Effector CD4-positive, alpha-beta T cell (primary cell): Measurements from ENCODE around the gene PSMB11. TPM values are rescaled to one million over a fixed set of nuclear protein-coding genes. Genes with fewer than 3 reads are reported as not detected.
"Not testable (repeated sequence)": the region's sequence is repeated elsewhere in the genome, so short reads cannot be mapped to it uniquely, and the experiment has no call there.

Experiments
- DNase-seq: peaks from one replicate; pipeline ENCODE4 v3.0.0-alpha.2; 2020
- total RNA-seq: gene quantifications from one replicate; lab custom pipeline; 2026; lab: John Stamatoyannopoulos, UW

The PSMB11 gene, protein sequence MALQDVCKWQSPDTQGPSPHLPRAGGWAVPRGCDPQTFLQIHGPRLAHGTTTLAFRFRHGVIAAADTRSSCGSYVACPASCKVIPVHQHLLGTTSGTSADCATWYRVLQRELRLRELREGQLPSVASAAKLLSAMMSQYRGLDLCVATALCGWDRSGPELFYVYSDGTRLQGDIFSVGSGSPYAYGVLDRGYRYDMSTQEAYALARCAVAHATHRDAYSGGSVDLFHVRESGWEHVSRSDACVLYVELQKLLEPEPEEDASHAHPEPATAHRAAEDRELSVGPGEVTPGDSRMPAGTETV
- not detected for total RNA-seq

DNA sequence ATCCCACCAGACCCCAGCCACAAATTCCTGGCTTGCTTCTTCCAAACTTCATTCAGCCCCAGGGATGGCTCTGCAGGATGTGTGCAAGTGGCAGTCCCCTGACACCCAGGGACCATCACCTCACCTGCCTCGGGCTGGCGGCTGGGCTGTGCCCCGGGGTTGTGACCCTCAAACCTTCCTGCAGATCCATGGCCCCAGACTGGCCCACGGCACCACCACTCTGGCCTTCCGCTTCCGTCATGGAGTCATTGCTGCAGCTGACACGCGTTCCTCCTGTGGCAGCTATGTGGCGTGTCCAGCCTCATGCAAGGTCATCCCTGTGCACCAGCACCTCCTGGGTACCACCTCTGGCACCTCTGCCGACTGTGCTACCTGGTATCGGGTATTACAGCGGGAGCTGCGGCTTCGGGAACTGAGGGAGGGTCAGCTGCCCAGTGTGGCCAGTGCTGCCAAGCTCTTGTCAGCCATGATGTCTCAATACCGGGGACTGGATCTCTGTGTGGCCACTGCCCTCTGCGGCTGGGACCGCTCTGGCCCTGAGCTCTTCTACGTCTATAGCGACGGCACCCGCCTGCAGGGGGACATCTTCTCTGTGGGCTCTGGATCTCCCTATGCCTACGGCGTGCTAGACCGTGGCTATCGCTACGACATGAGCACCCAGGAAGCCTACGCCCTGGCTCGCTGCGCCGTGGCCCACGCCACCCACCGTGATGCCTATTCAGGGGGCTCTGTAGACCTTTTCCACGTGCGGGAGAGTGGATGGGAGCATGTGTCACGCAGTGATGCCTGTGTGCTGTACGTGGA is at the start of gene PSMB11:
Gene PSMB11 (plus strand): TSS at position 51 of the 804 bp plus-strand sequence. CDS start 14 bp downstream, at position 65.
- DNase-seq: no peak

DNA sequence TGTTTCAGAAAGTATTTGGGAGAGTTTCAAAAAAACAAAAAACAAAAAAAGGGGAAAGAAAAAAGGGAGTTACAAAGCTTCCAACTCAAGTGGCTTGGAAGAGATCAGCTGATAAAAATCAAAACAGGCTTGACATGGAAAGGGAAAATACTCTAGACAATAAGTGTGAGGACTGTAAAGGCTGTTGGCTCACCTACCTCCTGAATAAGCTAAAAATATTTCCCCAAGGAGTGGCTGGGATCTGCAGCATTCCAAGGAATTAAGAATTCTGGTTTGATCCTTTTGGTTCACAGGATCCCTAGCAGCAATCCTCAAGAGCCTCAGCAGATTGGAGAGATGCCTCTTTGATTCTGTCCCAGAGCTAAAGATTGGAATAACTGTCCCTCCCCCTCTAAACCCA is 48.5 kb upstream of the PSMB11 start:
- DNase-seq: no peak

DNA sequence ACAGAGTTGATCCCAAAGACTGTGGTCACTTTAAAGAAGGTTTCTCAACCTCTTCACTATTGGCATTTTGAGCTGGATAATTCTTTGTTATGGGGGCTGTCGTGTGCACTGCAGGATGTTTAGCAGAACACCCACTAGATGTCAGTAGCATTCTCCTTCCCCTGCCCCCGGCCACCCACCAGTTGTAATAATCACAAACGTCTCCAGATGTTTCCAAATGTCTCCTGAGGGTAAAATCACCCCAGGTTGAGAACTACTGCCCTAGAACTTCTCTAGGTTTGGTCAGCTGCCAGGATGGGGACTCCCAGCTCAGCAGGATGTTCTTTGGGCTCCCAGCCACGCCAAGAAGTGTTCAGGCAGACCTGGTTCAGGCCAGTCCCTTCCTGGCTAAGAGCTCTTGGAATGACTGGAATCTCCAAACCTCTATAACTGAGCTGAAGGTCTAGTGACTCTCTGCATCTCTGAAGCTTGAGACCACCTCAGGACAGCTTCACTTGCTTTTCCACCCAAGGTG is 47.2 kb upstream of the PSMB11 start:
- DNase-seq: no peak

DNA sequence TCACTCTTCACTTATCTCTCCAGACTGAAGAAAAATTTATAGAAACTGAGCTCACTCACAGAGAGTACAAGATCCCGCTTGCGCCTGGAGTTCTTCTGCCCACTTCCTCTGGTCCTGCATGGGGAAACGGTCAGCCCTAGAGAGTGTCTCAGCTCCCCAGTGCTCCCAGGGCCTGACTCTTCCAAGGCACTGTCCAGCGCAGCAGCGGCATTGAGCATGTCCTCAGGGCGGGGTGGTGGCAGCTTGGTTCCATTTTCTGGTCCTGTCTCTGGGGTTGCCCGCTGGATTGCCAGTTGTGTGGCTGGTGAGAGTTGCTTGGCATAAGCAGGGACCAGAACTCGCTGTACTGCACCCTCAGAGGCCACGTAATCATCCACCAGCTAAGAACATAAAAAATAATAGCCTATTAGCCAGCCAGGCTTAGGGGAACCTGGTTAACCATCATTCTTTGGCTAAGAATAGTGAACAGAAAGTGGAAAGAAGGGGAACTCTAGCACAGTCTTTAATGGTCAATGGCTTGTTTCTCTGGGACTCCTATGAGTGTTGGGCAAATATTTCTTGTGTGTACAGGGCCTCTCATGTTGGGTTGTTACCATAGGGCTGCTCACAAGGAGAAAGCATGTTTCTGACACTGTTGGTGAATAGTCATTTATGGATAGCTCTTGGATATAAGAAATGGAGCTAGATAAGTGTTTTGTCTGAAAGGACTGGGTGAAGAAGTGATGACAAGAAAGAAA is 46.0 kb upstream of the PSMB11 start:
- DNase-seq: no peak

DNA sequence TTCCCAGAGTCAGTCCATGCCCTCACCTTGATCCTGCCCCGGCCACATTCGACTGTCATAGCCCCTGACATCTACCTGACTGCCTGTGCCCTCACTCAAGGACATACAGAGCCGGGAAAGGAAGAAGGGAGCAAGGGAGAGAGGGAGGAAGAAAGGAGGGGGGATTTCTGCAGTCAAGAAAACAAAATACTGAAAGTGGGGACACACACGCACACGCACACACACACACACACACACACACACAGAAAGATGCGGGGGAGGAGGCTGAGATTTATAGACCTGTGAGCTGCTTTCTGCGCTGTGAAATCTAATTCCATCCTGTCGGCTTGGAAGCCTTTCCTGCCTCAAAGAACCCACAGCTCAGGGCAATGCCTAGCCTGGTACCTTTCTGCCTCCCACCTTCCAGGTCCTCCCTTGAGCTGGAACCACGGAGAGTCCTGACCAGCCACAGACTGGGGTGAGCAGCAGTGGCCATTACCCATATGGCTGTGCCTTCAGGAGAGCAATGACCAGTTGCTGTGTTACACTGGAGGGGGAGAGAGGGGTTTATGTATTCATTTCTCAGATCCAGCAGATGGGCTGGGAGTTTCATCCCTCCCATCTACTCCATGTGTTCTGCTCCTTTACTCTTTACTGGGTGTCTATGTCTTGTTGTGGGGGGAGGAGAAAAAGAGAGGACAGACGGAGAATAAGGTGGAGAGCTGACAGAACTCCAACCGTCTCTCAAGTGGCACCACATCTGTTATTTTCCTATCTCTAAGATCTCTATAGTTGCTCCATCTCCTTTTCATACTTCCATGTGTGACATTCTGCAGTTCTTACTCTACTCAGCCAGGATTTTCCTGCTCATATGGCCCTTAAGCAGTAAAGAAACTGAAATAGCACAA is 45.0 kb upstream of the PSMB11 start:
- no peak for DNase-seq

DNA sequence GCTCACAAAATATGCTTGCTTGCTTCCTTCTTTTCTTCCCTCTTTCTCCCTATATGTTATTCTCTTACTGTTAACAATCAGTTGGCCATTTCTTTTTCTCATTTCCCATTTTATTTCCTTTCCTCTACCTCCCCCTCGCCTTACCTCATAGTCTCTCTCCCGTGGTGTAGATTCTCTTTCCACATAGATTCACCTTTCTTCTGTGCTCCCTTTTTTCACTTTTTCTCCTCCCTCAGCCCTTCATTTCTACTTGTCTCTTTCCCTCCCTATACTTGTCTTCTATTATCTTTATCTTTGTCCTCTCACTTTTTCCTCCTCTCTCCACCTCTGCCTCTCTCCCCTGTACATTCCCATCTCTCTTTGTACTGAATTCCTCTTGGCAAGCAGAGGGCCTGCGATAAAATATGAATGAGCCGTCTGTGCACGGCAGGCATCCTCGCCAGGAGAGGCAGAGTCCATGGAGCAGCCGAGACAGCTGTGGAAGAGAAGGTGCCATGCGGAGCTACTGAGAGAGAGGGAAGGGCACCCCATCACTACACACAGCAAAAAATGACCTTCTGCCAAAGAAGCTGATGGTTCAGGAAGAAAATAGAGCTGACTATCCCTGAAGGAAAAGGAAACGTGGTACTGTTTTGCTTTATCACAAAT is 44.2 kb upstream of the PSMB11 start:
- DNase-seq: no peak

DNA sequence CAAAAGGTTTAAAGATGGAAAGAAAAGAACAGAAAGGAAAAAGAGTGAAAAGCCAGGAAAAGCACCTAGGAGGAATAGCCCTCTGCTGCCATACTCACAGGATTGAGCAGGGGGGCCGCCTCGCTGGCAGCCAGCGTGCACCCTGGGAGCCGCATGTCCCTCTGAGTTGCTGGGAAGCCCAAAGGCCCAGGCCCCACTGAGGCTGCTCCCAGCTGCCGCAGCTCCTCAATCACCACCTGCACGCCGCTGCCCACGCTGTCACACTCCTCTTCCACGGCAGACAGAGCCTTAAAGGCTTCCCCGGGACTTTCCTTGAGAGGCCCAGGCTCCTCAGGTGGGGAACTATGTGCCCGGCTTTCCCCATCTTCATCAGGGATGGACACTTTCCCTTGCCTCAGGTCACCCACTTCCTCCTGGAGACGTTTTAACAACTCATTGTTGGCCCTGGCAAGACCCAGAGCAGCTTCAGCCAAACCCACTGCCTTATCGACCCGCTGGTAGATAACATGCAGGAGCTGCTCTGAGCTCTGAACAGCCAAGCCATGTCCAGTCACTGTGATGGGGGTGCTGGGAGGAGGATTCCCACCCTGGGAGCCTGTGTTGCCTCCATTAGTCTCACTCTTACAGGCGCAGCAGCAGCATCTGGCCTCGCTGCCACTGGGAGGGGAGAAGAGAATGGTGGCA is 43.5 kb upstream of the PSMB11 start:
- DNase-seq: no peak

DNA sequence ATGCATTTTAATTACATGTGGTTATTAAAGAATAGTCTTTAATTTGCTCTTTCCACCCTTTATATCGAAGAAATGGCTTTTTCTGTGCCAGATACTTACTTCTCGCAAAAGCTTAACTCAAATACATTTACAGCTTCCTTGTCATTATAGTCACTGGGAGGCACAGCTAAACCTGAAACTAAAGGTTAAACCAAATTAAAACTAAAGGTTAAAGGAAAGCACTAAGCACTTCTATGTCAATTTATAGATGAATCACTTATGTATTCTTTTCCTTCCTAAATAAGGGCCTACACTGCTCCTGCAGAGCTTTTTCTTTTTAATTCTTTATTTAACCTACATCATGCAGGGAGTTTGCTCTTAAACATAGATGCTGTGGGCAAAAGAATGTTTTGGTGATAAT is 41.2 kb upstream of the PSMB11 start:
- DNase-seq: no peak

DNA sequence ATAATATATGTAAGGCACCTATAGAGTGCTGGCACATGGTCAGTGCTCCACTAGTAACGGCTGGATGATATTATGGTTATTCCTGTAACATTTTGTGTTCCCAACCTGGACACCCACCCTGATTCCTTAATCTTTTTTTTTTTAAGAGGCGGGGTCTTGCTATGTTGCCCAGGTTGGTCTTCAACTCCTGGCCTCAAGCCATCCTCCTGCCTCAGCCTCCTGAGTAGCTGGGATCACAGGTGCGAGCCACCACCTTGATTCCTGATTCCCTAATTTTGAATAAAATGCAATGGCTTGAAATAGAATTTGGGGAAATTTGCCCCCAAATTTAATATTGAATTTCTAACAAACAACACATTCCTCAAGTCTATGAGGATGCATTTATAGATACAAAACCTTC is 39.4 kb upstream of the PSMB11 start:
- no peak for DNase-seq

DNA sequence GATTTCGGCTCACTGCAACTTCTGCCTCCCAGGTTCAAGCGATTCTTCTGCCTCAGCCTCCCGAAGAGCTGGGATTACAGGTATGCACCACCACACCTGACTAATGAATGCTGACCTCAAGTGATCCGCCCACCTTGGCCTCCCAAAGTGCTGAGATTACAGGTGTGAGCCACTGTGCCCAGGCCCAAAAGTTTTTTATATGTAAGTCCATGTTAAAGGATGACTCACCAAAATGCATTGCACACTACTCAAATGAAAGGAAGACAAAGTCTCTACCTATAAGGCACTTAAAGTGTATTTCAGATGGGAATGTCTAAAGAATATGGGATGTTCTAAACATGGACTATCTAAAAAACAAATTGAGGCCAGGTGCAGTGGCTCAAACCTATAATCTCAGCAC is 37.7 kb upstream of the PSMB11 start:
- not testable (repeated sequence) for DNase-seq

DNA sequence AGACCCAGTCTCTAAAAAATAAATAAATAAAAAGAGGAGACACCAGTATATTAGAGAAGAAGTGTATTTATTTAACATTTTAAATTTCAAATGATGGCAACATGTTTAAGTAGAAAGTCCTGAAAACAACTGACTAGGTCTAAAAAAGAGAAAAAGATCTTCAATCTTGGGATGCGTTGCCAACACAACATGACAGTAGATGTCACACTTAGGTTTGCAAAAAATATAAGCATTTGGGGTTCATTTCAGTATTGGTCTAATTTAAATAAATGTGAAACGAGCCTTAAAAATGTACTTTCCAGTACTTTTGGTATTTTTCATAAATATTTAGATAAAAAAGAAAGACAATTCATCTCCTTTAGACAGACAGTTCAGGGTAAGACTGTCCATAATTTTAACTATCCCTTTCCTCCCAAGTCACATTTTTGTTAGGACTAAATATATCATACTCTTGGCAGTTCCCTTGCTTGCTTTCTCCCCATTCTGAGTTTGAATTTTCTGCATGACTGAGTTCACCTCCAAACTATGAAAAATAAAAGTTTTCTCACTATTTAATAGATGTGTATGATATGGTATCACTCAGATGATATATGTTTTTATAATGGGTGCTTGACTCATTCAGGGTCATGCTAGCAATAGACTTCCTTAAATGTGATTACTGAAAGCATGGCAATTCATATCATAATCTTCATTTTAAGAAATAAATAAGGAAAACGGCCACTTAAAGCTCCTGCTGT is 36.4 kb upstream of the PSMB11 start:
- no peak for DNase-seq

DNA sequence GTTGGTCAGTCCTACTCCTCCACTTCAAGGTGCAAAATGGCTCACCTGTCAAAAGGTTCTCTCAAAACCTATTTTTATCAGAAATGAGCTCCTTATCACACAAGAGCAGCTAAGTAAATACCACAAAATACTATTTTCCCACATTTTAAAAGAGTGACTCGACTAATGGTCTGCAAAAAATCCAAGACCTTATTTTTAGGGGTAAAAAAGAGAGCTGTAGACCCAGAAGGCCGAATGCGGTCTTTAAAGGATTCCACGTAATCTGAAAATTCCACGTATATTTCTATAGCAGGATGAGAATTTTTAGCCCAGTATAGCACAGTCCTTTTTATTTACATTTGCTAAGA is 35.9 kb upstream of the PSMB11 start:
- DNase-seq: no peak

DNA sequence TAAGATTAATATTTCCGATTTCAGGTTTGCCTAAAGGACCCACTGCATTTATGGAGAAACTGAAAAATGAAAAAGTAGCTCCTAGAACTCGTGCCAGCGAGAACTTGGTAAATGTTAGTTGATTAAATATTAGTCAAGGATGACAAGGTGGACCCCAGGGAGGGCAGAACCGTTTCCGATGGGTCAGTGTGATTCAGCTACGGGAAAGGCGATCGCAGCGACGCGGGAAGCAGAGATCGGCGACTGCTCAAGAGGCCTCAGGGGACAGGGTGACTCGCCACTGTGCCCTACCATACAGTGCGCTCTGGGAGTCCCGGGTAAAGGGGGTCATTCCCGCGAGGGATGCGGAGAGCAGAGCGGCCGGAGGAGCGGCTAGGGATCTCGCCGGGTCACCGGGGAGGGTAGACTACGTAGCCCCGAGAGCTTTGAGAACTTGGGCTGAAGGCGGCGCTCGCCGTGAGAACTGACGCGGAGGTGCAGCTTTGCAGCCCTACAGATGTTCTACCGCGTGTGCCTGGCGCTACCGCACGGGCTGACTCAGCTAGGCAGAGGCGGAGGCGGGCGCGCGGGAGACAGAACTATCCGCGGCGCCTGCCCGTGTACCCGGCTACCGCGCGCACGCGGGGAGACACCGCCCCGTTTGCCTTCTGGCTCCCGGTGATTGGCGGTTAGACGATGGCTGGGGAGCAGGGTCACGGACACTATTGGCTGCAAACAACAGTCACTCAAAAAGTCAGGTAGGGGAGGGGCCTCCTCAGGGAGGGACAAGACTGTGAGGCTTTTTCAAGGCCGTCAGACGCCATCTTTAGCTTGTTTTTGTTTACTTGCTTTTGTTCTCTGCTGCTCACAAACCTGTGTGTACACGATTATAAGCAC is 35.2 kb upstream of the PSMB11 start:
- peak; percentile 96 for DNase-seq

DNA sequence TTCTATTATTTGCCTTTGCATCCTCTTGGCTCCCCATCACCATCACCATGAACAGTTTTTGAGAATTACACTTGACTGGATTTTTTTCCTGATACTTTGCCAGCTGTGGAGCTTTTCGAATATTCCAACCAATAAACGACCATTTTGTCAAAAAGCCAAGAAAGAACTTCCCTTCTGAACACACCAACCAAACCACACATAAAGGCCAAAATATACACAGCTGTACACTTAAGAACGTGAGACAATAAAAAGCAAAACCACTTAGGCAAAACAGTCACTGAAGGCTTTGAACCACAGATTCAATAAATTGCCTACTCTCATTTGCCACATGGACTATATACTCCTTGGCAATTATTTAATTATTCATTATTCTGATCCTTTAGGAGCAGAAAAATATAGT is 33.2 kb upstream of the PSMB11 start:
- DNase-seq: no peak

DNA sequence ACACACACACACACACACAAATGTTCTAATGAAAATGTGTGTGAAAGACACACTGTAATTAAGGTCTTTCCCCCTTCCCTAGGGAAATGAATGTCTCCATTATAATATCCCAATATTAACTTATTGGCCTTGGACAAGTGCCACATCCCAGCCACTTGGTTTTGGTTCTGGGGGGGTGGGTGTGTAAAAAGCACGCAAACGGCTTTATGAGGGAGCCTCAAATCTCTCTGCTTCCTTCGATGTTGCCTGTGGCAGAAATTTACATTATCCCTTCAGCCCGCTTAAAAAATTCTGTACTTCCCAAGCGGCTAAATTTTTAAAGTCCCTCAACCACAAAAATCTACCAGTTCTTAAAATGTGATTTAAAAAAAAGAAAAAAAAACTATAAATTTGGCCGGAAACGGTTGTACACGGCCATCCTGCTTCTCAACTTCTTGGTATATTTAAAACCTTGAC is 32.5 kb upstream of the PSMB11 start:
- DNase-seq: no peak

DNA sequence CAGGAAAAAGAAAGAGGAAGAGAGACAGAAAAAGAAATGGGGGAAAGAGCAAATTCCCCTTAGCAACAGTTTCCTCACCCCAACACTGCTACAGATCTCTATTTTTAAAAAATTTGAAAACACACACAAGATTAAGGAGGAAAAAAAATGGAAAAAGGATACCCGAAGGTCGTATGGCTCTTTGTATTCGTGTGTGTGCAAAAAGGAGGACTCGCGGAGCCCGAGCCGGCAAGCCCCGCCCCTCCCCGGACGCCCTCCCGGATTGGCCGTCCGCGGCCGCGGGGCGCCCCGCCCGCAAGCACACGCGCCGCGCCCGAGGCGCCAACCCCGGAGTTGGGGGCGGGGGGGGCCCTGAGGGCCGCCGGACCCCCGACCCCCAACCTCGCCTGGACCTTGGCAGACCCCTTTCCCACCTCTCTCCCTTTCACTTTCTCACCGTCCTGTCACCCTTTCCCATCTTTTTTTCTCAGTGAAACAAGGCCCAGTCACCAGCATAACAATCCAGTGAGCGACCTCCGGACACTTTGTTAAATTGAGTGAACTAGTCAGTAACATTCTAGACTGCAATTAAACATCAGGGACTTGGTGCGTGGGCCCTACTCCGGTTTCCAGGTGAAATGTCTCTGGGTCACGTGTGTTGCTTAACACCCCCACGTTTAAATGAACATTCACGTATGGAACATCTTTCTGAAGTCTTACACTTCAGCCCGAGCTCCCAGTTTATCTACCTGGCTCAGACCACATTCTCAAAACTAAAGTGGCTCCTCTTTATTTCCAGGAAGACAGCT is 31.9 kb upstream of the PSMB11 start, which contains the start of gene C14orf93:
Gene C14orf93 (minus strand): TSS at position 205 of the 788 bp plus-strand sequence. CDS start 11,120 bp downstream, outside the sequence.
- DNase-seq: peak; percentile 70

DNA sequence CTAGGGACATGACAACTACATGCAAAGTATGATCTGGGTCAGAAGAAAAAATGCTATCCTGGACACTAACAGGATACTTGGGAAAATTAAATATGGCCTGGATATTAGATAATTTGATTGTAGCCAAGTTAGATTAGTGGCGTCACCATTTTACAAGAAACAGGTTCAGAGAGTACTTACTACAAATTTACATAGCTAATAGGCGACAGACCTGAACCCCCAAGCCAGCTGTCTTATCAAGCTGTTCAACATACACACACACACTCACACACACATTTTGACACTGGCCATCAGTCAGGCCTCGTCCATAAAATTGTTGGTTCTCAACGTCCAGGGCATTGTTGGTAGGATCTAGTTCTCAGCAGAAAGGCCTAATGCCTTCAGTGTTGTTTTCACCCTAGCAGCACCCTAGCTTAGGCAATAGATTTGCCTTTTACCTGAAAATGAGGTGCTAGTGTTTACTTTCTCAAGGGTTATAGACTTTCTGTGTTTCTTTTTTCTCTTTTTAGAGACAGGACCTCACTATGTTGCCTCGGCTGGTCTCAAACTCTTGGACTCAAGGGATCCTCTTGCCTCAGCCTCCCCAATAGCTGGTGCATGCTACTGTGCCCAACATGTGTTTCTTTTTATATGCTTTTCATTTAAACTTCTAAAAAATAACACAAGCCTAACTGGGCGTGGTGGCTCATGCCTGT is 28.8 kb upstream of the PSMB11 start:
- DNase-seq: no peak

DNA sequence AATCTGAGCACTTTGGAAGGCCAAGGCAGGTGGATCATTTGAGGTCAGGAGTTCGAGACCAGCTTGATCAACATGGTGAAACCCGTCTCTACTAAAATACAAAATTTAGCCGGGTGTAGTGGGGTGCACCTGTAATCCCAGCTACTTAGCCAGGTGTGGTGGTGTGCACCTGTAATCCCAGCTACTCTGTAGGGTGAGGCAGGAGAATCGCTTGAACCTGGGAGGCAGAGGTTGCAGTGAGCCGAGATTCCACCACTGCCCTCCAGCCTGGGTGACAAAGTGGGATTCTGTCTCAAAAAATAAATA is 28.3 kb upstream of the PSMB11 start:
- DNase-seq: not testable (repeated sequence)
